ENCODE results near the gene PLA2G5. TPM values are rescaled to one million over a fixed set of nuclear protein-coding genes. Genes with fewer than 3 reads are reported as not detected.

PLA2G5 gene
- total and polyA plus RNA-seq, 2 of the 8 experiments (the other 6 are each of a cell fraction or from before 2014, with no cell fraction given), result 0.05 TPM; not detected in 1

DNA sequence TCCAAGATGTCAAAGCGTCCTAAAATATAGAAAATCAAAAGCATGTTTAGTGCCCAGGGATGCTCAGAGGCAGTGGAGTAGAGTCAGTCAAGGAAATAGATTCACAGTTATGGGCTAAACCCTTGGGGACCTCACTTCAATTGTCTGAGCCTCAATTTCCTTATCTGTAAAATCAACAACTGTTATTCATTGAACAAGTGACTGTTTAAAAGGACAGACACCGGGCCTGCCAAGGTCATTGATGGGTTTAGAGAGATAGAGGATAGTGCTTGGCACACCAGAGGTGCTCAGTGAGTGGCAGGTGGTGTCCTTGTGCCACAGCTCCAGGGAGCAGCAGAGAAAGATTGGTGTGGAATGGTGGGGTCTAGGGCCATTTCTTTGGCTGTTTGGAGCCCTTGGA is 12.8 kb downstream of the PLA2G5 start:
- Histone ChIP-seq H3K4me2 (ENCODE audit: insufficient read depth in 1 of 2, low read depth in 2 of 2, low read length in 2 of 2) (no peak overlapping the region), H4K20me1 (replicated peaks in 1 of 2; ENCODE audit: control insufficient read depth in 1 of 2, insufficient read depth in 2 of 2, low read length in 2 of 2) (no peaks in the 10 kb centered on the region), H4K8ac (ENCODE audit: extremely low read depth, insufficient read depth, low read length) (no peak overlapping the region), H3K27ac (ENCODE audit: low read depth, low read length) (no peak overlapping the region), H3K4me3 (ENCODE audit: extremely low read depth in 1 of 4, insufficient read depth in 2 of 4, low read depth in 3 of 4, low read length in 4 of 4) (no peak overlapping the region), H3K56ac (replicated peaks; ENCODE audit: insufficient read length, low read depth, low read length) (no peak overlapping the region), H2BK20ac (ENCODE audit: low read length) (no peak overlapping the region), H3K9me3 (ENCODE audit: insufficient read depth in 2 of 2, low read depth in 1 of 2, low read length in 1 of 2) (no peaks in the 10 kb centered on the region), H3K4me1 (replicated peaks in 1 of 4; ENCODE audit: control insufficient read depth in 3 of 4, insufficient read depth in 4 of 4, low read length in 3 of 4) (no peaks in the 10 kb centered on the region; a peak in 1 of 7 replicates), H4K91ac (replicated peaks; ENCODE audit: insufficient read length, low read length) (no peak overlapping the region), H3K23ac (ENCODE audit: insufficient read length) (no peak overlapping the region), H2AFZ (ENCODE audit: low read length) (no peak overlapping the region), H3K79me2 (ENCODE audit: control insufficient read depth in 1 of 2, insufficient read depth in 2 of 2, low read length in 2 of 2) (no peaks in the 10 kb centered on the region), H3K23me2 (ENCODE audit: low read depth, low read length) (no peaks in the 10 kb centered on the region), H2BK120ac (replicated peaks; ENCODE audit: low read depth, low read length) (no peak overlapping the region), H3K27me3 (replicated peaks in 1 of 4; ENCODE audit: control insufficient read depth in 3 of 4, extremely low read depth in 1 of 4, insufficient read depth in 3 of 4, low read length in 3 of 4) (no peaks in the 10 kb centered on the region), H4K5ac (ENCODE audit: insufficient read length, low read depth, low read length) (no peak overlapping the region), H3K36me3 (ENCODE audit: control insufficient read depth in 2 of 4, insufficient read depth in 4 of 4, low read length in 3 of 4) (no peaks in the 10 kb centered on the region), H3K79me1 (ENCODE audit: low read depth, low read length) (no peaks in the 10 kb centered on the region), H3K9ac (replicated peaks in 1 of 4; ENCODE audit: extremely low read depth in 1 of 4, low read depth in 3 of 4, low read length in 3 of 4) (no peak overlapping the region), H2BK12ac (ENCODE audit: low read depth, low read length) (no peak overlapping the region), H3K18ac (ENCODE audit: extremely low read depth, low read length) (no peak overlapping the region), H3K14ac (ENCODE audit: insufficient read length) (no peak overlapping the region), H2BK15ac (ENCODE audit: low read length) (no peak overlapping the region), H3K4ac (replicated peaks; ENCODE audit: insufficient read length, low read depth, low read length) (no peak overlapping the region), H2BK5ac (ENCODE audit: low read depth, low read length) (no peak overlapping the region), H2AK5ac (ENCODE audit: low read depth, low read length) (no peak overlapping the region)
- TF ChIP-seq CEBPB (IDR thresholded peaks at IDR 0.05; ENCODE audit: low read depth, low read length) (no peak), CTCF (IDR thresholded peaks at IDR 0.05; ENCODE audit: control extremely low read depth in 1 of 3, insufficient read depth in 1 of 3, low read depth in 1 of 3, low read length in 3 of 3) (no peak), SIRT6 (IDR thresholded peaks at IDR 0.05; ENCODE audit: low read length) (no peak), GTF2F1 (IDR thresholded peaks at IDR 0.05; ENCODE audit: borderline replicate concordance, low read depth, low read length) (no peak), CREB1 (IDR thresholded peaks at IDR 0.05) (no peak), TEAD4 (IDR thresholded peaks at IDR 0.05; ENCODE audit: low read depth, low read length) (no peak), SRF (IDR thresholded peaks at IDR 0.05; ENCODE audit: low read depth, low read length) (no peak), KDM1A (IDR thresholded peaks at IDR 0.05; ENCODE audit: borderline replicate concordance, low read length) (no peak), NRF1 (IDR thresholded peaks at IDR 0.05; ENCODE audit: low read depth, low read length) (no peak)
- DNase-seq (ENCODE audit: low read depth in 1 of 2, low spot score in 2 of 2) (no peak), FAIRE-seq (no peak)
- 86% methylated on average over 2 of the region's 2 CpGs; no CpG with 5 or more reads in 1 of the 2 experiments for WGBS, 2 experiments (ENCODE audit: extremely low coverage in 1 of 2, insufficient coverage in 1 of 2, insufficient read length in 1 of 2, insufficient replicate concordance in 2 of 2, low coverage in 1 of 2, low lambda C conversion rate in 2 of 2, missing lambda C conversion rate in 1 of 2)
- CTCF ChIA-PET (ENCODE audit: partially characterized antibody), result no interaction called here
- POLR2A ChIA-PET (ENCODE audit: partially characterized antibody), result no interaction called here
